ENCODE measurements around the gene C11orf98.
"Not testable (repeated sequence)": the region's sequence is repeated elsewhere in the genome, so short reads cannot be mapped to it uniquely, and the experiment has no call there.

The C11orf98 gene

DNA sequence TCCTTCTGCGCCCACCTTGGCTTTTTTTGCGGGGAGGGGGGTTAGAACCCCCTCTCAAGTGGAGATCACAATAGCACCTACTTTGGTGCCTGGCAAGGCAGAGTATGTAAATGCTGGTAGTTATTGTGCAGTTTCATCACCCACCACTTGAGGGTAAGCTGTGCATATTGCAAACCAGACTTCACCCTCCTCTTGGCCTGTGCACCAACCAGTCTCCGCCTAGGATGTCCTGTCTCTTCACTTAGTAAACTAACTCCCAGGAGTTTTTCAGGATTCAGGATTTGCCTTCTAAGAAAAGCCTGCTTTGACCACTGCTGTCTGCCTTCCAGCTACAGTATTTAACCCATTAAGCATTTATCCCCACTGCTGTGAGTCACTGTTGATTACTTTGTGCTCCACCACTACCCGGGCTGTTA lies 15.8 kb upstream of the C11orf98 start:
- peak in 1 of 5 donors; percentile 67 for DNase-seq

- peak; percentile 70 to 83 (median 77) for DNase-seq
Measured at GRCh38 chr11:62678770-62679696, 14.0 kb upstream of the C11orf98 start, which contains the start of gene UBXN1. TSS of gene UBXN1 (minus strand) at chr11:62679073. CDS start at chr11:62678923, 150 bp downstream.

GRCh38 chr11:62678433-62678769 lies 13.4 kb upstream of the C11orf98 start:
- DNase-seq, result no peak

- DNase-seq, result no peak
Measured at GRCh38 chr11:62677714-62678113, 12.7 kb upstream of the C11orf98 start.

DNA sequence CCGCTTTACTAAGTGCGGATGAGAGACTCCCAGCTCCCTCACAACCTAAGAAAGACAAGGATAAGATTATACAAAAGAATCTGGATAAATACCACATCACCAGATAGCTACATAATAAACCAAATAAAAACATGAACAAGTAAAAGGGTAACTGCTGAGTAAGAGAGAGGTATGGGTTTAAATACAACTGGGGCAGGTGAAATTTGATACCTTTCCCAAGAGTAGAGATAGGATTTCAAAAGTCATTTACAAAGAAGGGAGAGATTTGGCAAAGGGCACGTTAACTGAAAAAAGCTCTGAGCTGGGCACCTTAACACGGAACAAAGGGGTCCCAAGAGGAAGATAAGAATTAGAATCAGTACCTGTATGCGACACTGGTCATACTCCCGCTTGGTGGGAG lies 12.1 kb upstream of the C11orf98 start:
- DNase-seq, result no peak

GRCh38 chr11:62676698-62677097 lies 11.7 kb upstream of the C11orf98 start:
- no peak for DNase-seq

- DNase-seq, result not testable (repeated sequence)
Measured at GRCh38 chr11:62675415-62675814, 10.4 kb upstream of the C11orf98 start.

GRCh38 chr11:62673196-62673525 lies 8.2 kb upstream of the C11orf98 start:
- no peak for DNase-seq

DNA sequence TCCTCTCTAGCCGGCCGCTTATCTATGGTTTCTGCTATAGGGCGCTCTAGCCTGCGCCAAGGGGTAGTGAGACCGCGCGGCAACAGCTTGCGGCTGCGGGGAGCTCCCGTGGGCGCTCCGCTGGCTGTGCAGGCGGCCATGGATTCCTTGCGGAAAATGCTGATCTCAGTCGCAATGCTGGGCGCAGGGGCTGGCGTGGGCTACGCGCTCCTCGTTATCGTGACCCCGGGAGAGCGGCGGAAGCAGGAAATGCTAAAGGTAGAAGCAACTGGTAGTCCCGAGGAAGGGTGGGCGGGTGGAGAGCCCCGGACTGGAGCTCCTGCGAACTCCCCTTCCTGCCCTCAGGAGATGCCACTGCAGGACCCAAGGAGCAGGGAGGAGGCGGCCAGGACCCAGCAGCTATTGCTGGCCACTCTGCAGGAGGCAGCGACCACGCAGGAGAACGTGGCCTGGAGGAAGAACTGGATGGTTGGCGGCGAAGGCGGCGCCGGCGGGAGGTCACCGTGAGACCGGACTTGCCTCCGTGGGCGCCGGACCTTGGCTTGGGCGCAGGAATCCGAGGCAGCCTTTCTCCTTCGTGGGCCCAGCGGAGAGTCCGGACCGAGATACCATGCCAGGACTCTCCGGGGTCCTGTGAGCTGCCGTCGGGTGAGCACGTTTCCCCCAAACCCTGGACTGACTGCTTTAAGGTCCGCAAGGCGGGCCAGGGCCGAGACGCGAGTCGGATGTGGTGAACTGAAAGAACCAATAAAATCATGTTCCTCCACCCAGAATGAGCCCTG lies 6.8 kb upstream of the C11orf98 start, which contains the start of the genes LBHD1 and UQCC3:
Gene LBHD1 (minus strand): TSS at position 660 of the 782 bp plus-strand sequence. CDS start 2,236 bp downstream, outside the sequence.
Gene UQCC3 (plus strand): TSS at position 66 of the 782 bp plus-strand sequence. CDS start 73 bp downstream, at position 139.
- DNase-seq, result peak; percentile 46 to 87 (median 61)

- DNase-seq, result no peak
Measured at GRCh38 chr11:62671236-62671607, 6.2 kb upstream of the C11orf98 start.

DNA sequence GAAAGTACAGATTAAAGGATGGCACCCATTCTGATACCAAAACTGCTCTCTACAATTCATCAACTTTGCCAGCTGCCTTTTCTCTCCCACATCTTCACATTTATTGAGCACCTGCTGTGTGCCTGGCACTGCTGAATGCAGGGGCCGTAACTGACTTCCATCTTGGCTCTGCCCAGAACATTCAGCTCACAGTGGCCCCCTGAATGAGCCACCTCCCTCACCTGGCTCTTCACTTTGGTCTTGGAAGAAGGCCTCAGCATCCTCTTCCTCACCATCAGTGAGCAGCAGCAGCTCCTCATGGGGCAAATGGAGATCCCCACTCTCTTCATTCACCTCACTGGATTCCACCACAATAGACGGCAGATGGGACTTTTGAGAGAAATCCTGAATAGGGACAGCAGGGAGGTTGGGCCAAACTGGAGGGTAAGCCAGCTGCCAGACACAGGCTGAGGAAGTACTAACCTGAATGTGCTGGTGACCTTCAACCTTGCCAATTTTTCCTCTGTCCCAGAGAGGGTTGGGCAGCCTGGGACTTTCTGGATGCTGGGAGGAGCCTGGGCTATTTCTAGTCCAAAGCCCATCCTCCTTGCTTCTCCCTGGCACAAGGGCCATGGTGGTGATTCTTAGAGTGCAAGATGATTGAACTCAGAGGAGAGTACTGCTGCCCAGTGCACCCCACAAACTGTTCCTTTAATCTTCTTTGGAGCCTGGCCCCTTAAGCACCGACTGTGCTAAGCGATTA lies 4.6 kb upstream of the C11orf98 start:
- DNase-seq, result no peak

DNA sequence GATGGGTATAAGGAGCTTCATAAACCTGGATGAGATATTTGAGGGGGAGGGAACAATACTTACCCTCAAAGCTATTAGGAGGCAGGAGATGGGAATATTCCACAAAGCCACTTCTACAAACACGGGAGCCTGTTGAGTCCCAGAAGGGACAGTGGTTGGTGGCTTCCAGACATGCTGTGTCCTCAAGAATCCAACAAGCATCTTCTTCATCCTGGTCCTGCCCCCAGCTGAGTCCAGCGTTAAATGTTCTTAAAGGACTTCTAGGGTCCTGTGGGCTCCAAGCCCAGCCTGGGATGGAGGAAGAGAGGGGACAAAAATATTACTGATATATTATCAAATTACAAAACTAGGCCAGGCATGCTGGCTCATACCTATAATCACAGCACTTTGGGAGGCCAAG lies 2.5 kb upstream of the C11orf98 start:
- no peak for DNase-seq

DNA sequence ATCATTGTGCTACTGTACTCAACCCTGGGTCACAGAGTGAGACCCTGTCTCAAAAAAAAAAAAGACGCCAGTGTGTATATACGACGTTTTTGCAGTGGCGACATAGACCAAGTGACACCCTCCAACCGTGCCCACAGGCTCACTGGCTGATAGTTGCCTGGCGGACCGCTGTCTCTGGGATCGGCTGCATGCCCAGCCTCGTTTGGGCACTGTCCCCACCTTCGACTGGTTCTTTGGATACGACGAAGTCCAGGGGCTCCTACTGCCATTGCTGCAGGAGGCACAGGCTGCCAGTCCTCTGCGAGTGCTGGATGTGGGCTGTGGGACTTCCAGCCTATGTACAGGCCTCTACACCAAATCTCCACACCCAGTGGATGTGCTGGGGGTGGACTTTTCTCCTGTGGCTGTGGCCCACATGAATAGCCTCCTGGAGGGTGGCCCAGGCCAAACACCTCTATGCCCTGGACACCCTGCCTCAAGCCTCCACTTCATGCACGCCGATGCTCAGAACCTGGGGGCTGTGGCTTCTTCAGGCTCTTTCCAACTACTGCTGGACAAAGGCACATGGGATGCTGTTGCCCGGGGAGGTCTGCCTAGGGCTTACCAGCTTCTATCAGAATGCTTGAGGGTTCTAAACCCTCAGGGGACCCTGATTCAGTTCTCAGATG lies 1.4 kb upstream of the C11orf98 start:
- no peak for DNase-seq

DNA sequence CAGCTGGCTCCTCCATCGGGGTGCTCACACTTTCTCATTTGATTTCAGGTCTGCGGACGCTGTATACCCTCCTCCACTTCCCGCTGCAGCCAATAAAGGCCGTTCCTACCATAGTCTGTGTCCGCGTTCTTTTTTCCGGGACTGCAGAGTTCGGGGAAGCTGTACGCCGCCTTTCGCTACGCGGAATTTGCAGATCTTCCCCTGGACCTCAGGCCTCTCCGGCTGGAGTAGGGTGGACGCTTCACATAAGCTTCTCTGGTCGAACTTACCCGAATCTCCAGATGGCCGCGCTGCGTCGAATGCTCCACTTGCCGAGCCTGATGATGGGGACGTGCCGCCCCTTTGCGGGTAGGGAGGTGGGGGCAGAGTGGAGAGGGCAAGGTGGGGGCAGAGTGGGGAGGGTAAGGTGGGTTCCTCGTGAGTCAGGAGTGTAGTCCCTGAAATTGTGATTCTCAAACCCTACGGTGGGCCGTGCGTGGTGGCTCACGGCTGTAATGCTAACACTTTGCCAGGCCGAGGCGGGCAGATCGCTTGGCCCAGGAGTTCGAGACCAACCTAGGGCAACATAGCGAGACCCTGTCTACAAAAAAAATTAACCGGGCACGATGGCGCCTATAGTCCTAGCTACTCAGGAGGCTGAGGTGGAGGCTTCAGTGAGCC lies 719 bp upstream of the C11orf98 start:
- DNase-seq, result peak; percentile 23 to 60 (median 48)

DNA sequence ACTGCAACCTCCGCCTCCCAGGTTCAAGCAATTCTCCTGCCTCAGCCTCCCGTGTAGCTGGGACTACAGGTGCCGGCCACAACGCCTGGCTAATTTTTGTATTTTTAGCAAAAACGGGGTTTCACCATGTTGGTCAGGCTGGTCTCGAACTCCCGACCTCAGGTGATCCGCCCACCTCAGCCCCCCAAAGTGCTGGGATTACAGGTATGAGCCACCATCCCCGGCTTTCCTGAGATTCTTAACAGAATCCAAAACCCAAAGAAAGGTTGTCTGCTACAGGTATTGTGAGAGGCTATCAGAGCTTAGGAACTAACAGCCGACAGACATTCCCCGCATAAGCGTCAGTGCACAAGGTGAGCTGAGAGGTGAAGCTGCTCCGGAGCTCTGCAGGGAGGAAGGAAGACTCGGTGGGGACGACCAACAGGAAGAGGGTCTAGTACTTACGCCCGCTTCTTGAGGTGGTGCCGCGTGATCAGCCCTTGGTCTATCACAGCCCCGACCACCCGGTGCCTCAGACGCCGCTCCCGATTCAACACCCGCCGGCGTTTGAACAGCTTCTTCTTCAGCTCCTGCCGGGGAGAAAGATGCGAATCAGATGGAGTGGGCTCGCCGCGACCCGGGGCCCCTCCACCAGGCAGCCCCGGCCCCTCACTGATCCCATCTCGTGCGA lies 470 bp downstream of the C11orf98 start:
- DNase-seq, result peak in 4 of 5 donors; percentile 23 to 66 (median 40)

GRCh38 chr11:62656796-62657429 lies 8.1 kb downstream of the C11orf98 start:
- DNase-seq, result no peak

- no peak for DNase-seq
Measured at GRCh38 chr11:62654297-62654696, 10.7 kb downstream of the C11orf98 start.

- DNase-seq, result peak in 2 of 5 donors; percentile 48 to 69
Measured at GRCh38 chr11:62652161-62653006, 12.6 kb downstream of the C11orf98 start.

DNA sequence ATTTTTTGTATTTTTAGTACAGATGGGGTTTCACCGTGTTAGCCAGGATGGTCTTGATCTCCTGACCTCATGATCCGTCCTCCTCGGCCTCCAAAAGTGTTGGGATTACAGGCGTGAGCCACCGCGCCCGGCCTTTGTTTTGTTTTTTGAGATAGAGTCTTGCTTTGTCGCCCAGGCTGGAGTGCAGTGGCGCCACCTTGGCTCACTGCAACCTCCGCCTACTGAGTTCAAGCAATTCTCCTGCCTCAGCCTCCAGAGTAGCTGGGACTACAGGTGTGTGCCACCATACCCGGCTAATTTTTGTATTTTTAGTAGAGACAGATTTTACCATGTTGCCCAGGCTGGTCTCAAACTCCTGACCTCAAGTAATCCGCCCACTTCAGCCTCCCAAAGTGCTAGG lies 14.7 kb downstream of the C11orf98 start:
- DNase-seq, result not testable (repeated sequence)

GRCh38 chr11:62649486-62649885 lies 15.5 kb downstream of the C11orf98 start:
- no peak for DNase-seq
